CD14-positive monocyte (primary cell): ENCODE measurements around the gene FOXI2. TPM values are rescaled to one million over a fixed set of nuclear protein-coding genes. Genes with fewer than 3 reads are reported as not detected.

Experiments
- DNase-seq, 3 donors: peaks; one replicate each; pipeline ENCODE4 v3.0.0-alpha.2; 2011 to 2022
- H2AFZ ChIP-seq: 2 replicates; pipeline ENCODE4 v1.6.0; 2012; ENCODE audit warnings: mild to moderate bottlenecking, low read depth, low read length, inconsistent platforms; ENCODE audit not compliant: insufficient read depth, poor library complexity, severe bottlenecking
- H3K27ac ChIP-seq, 2 donors: 1 replicate in 1 of 2; 2 replicates in 1 of 2; pipeline ENCODE4 v1.5.1; 2012 to 2013; ENCODE audit warnings: low read length in 2 of 2, control low read depth in 1 of 2, inconsistent platforms in 1 of 2, low read depth in 1 of 2, mild to moderate bottlenecking in 1 of 2
- H3K27me3 ChIP-seq, 2 donors: one replicate each; pipeline versions ENCODE4 v1.6.0 to v1.6.1; 2011 to 2013; ENCODE audit warnings: low read length in 2 of 2; ENCODE audit not compliant: control insufficient read depth in 2 of 2, insufficient read depth in 2 of 2
- H3K36me3 ChIP-seq, 2 donors: replicated peaks in 1 of 2; 1 replicate in 1 of 2; 2 replicates in 1 of 2; pipeline versions ENCODE4 v1.5.1 to v1.6.1; 2012 to 2013; ENCODE audit warnings: low read length in 2 of 2, control low read depth in 1 of 2, inconsistent platforms in 1 of 2, mild to moderate bottlenecking in 1 of 2; ENCODE audit not compliant: insufficient read depth in 2 of 2, control insufficient read depth in 1 of 2
- H3K4me1 ChIP-seq, 2 donors: 1 replicate in 1 of 2; 2 replicates in 1 of 2; pipeline versions ENCODE4 v1.5.1 to v1.6.1; 2012 to 2013; ENCODE audit warnings: low read length in 2 of 2, control low read depth in 1 of 2, inconsistent platforms in 1 of 2, mild to moderate bottlenecking in 1 of 2, moderate library complexity in 1 of 2; ENCODE audit not compliant: insufficient read depth in 2 of 2, control insufficient read depth in 1 of 2
- H3K4me2 ChIP-seq: replicated peaks from 2 replicates; pipeline ENCODE3; 2012; ENCODE audit warnings: low read length, moderate library complexity, mild to moderate bottlenecking; ENCODE audit not compliant: poor library complexity, severe bottlenecking; ENCODE audit errors: extremely low read depth
- H3K4me3 ChIP-seq, 3 experiments: fragments of 200-600 bp in 1 of 3; sonication (generic) in 1 of 3; replicated peaks in 1 of 3; 1 replicate in 2 of 3; 2 replicates in 1 of 3; pipeline ENCODE4 v1.5.1; 2011 to 2013; ENCODE audit warnings: low read length in 3 of 3, mild to moderate bottlenecking in 3 of 3, control low read depth in 2 of 3, low read depth in 2 of 3, inconsistent platforms in 1 of 3, moderate library complexity in 1 of 3
- H3K79me2 ChIP-seq: 2 replicates; pipeline ENCODE4 v1.6.0; 2012; ENCODE audit warnings: mild to moderate bottlenecking, control low read depth, inconsistent platforms, low read length, moderate library complexity; ENCODE audit not compliant: insufficient read depth
- H3K9ac ChIP-seq: 2 replicates; pipeline ENCODE4 v1.6.0; 2017; ENCODE audit warnings: low read length, mild to moderate bottlenecking; ENCODE audit not compliant: insufficient read depth, poor library complexity, severe bottlenecking
- H3K9me3 ChIP-seq, 2 donors: replicated peaks in 1 of 2; 1 replicate in 1 of 2; 2 replicates in 1 of 2; pipeline versions ENCODE4 v1.5.1 to v1.6.1; 2012 to 2013; ENCODE audit warnings: low read length in 2 of 2, control low read depth in 1 of 2; ENCODE audit not compliant: control insufficient read depth in 1 of 2, insufficient read depth in 1 of 2
- H4K20me1 ChIP-seq: 2 replicates; pipeline ENCODE4 v1.6.0; 2012; ENCODE audit warnings: mild to moderate bottlenecking, low read length, control low read depth, moderate library complexity; ENCODE audit not compliant: insufficient read depth
- H3K27ac Mint-ChIP-seq, 7 donors: one replicate each; pipeline ENCODE4 v1.8.0; 2020; ENCODE audit warnings: mild to moderate bottlenecking in 7 of 7, mixed read lengths in 7 of 7, moderate library complexity in 6 of 7, inconsistent platforms in 2 of 7
- H3K27me3 Mint-ChIP-seq, 3 donors: one replicate each; pipeline ENCODE4 v1.8.0; 2021 to 2022; ENCODE audit warnings: low read depth in 3 of 3, mild to moderate bottlenecking in 3 of 3, mixed read lengths in 3 of 3, moderate library complexity in 3 of 3, inconsistent platforms in 1 of 3
- H3K36me3 Mint-ChIP-seq, 2 donors: one replicate each; pipeline ENCODE4 v1.8.0; 2020; ENCODE audit warnings: mixed read lengths in 2 of 2, inconsistent platforms in 1 of 2, mild to moderate bottlenecking in 1 of 2
- H3K4me1 Mint-ChIP-seq: one replicate; pipeline ENCODE4 v1.8.0; 2020; ENCODE audit warnings: mild to moderate bottlenecking, mixed read lengths
- H3K4me3 Mint-ChIP-seq, 2 donors: one replicate each; pipeline ENCODE4 v1.8.0; 2020; ENCODE audit warnings: mild to moderate bottlenecking in 2 of 2, mixed read lengths in 2 of 2, moderate library complexity in 1 of 2
- H3K9me3 Mint-ChIP-seq, 7 donors: one replicate each; pipeline ENCODE4 v1.8.0; 2020 to 2022; ENCODE audit warnings: mixed read lengths in 7 of 7, mild to moderate bottlenecking in 6 of 7, moderate library complexity in 6 of 7, inconsistent platforms in 2 of 7
- CTCF ChIP-seq: fragments of 200-600 bp; IDR thresholded peaks from one replicate; pipeline ENCODE4 v1.8.0; 2022; ENCODE audit warnings: antibody characterized with exemption, mild to moderate bottlenecking
- WGBS: methylation state at CpG from one replicate; pipeline ENCODE4 v1.1.5; 2013; ENCODE audit warnings: missing lambda C conversion rate; ENCODE audit not compliant: insufficient coverage; 5-methylcytosine and 5-hydroxymethylcytosine counted together
- intact Hi-C, 2 donors: fragments of 100-400 bp; cut with micrococcal nuclease; formaldehyde crosslinking; loops; one replicate each; pipeline versions ENCODE4 v1.15.0 to v1.15.1; 2023
- polyA plus RNA-seq, 3 donors: library from polyadenylated mRNA; depleted of rRNA in 1 of 3; unstranded in 2 of 3; stranded (reverse) in 1 of 3; fragments of 300-500 nt in 2 of 3; fragments of >200 nt in 1 of 3; fragmentation: Illumina TruSeq in 2 of 3; gene quantifications; 1 replicate in 2 of 3; 2 replicates in 1 of 3; pipeline ENCODE4 v1.2.3, GENCODE V29; 2012 to 2021

Gene FOXI2
- polyA plus RNA-seq, 3 donors, result not detected

- Histone ChIP-seq H3K4me2 (no peak overlapping the region), H3K4me1 (no peaks in the 10 kb centered on the region), H4K20me1 (no peaks in the 10 kb centered on the region), H3K27me3 (no peaks in the 10 kb centered on the region), H3K27ac (no peak overlapping the region), H3K9me3 (no peaks in the 10 kb centered on the region), H3K4me3 (no peak overlapping the region), H3K79me2 (no peaks in the 10 kb centered on the region), H2AFZ (no peak overlapping the region), H3K36me3 (no peaks in the 10 kb centered on the region), H3K9ac (no peak overlapping the region)
- no peak overlapping the region for H3K27ac Mint-ChIP-seq
- no peak for TF ChIP-seq CTCF
- WGBS, result 40% methylated on average over 2 of the region's 10 CpGs
- no peaks in the 10 kb centered on the region for H3K4me1 Mint-ChIP-seq
- peaks cover 0 to 6% (median 2%) of the 10 kb centered on the region in 7 donors for H3K9me3 Mint-ChIP-seq
- no peak for DNase-seq
- intact Hi-C loops, result no loop called here
- peaks cover 0 to 3% (median 0%) of the 10 kb centered on the region in 3 donors for H3K27me3 Mint-ChIP-seq
- H3K4me3 Mint-ChIP-seq, result no peak overlapping the region
- no peaks in the 10 kb centered on the region for H3K36me3 Mint-ChIP-seq
Observed at GRCh38 chr10:127774766-127775559, 38.0 kb downstream of the FOXI2 start.

- no peak overlapping the region for H2AFZ ChIP-seq
- peaks cover 0 to 5% (median 2%) of the 10 kb centered on the region in 3 donors for H3K27me3 Mint-ChIP-seq
- no peaks in the 10 kb centered on the region for H3K9me3 ChIP-seq
- peaks cover 0 to 6% (median 2%) of the 10 kb centered on the region in 7 donors for H3K9me3 Mint-ChIP-seq
- no peak overlapping the region for H3K27ac ChIP-seq
- no peaks in the 10 kb centered on the region for H4K20me1 ChIP-seq
- H3K4me3 ChIP-seq, result no peak overlapping the region
- no peak overlapping the region for H3K9ac ChIP-seq
- no peaks in the 10 kb centered on the region for H3K79me2 ChIP-seq
- H3K27ac Mint-ChIP-seq, result no peak overlapping the region
- no peak for TF ChIP-seq CTCF
- no peak for DNase-seq
- H3K4me3 Mint-ChIP-seq, result no peak overlapping the region
- H3K4me1 Mint-ChIP-seq, result no peaks in the 10 kb centered on the region
- H3K4me1 ChIP-seq, result no peaks in the 10 kb centered on the region
- intact Hi-C loops, result no loop called here
- no peaks in the 10 kb centered on the region for H3K36me3 ChIP-seq
- H3K27me3 ChIP-seq, result no peaks in the 10 kb centered on the region
- H3K36me3 Mint-ChIP-seq, result no peaks in the 10 kb centered on the region
- no peak overlapping the region for H3K4me2 ChIP-seq
- 86% methylated on average over 1 of the region's 2 CpGs for WGBS
Observed at GRCh38 chr10:127776816-127777215, 39.8 kb downstream of the FOXI2 start.
